Suprapubic skin (tissue), 4 donors: ENCODE measurements around the gene SAMHD1. TPM values are rescaled to one million over a fixed set of nuclear protein-coding genes. Genes with fewer than 3 reads are reported as not detected.
A peak's percentile ranks its signal among the peaks of the same experiment; 100 is the strongest.
"Not testable (repeated sequence)": the region's sequence is repeated elsewhere in the genome, so short reads cannot be mapped to it uniquely, and the experiment has no call there.

Experiments used
- DNase-seq, 2 donors: peaks; one replicate each; pipeline ENCODE4 v3.0.0-alpha.2; 2019; ENCODE audit warnings: low spot score in 2 of 2
- H3K27ac ChIP-seq: fragments of 200-600 bp; sonication (generic); one replicate; pipeline ENCODE4 v1.5.1; 2019
- H3K27me3 ChIP-seq: fragments of 200-600 bp; sonication (generic); one replicate; pipeline ENCODE4 v1.5.1; 2019
- H3K36me3 ChIP-seq: fragments of 200-600 bp; sonication (generic); one replicate; pipeline ENCODE4 v1.5.1; 2019
- H3K4me1 ChIP-seq: fragments of 200-600 bp; sonication (generic); one replicate; pipeline ENCODE4 v1.5.1; 2019
- H3K4me3 ChIP-seq: fragments of 200-600 bp; sonication (generic); one replicate; pipeline ENCODE4 v1.5.1; 2019; ENCODE audit warnings: mild to moderate bottlenecking
- H3K9me3 ChIP-seq: fragments of 200-600 bp; sonication (generic); one replicate; pipeline ENCODE4 v1.5.1; 2019
- EP300 ChIP-seq: sonication (generic); formaldehyde crosslinking; IDR thresholded peaks from one replicate; pipeline ENCODE4 v1.6.1; 2017; ENCODE audit warnings: antibody characterized with exemption
- POLR2A ChIP-seq, 2 donors: fragments of 450-650 bp; IDR thresholded peaks; one replicate each; pipeline ENCODE4 v1.6.1; 2017; ENCODE audit warnings: antibody characterized with exemption in 2 of 2, mild to moderate bottlenecking in 2 of 2, moderate library complexity in 2 of 2
- POLR2AphosphoS5 ChIP-seq, 3 donors: sonication (generic); formaldehyde crosslinking; IDR thresholded peaks; one replicate each; pipeline ENCODE4 v1.6.1; 2017; ENCODE audit warnings: antibody characterized with exemption in 3 of 3
- WGBS: methylation state at CpG from one replicate; pipeline ENCODE4 v1.1.5; 2018; 5-methylcytosine and 5-hydroxymethylcytosine counted together
- total RNA-seq, 4 donors: library from RNA; depleted of rRNA; stranded (reverse); fragments of >200 nt; gene quantifications; one replicate each; pipeline ENCODE4 v1.1.0, GENCODE V29; 2016
- TF ChIP-seq, protein P1 (sequence below), 2 donors: fragments of 200-600 bp in 1 of 2; fragments of 450-650 bp in 1 of 2; sonication (generic) in 1 of 2; IDR thresholded peaks; one replicate each; pipeline ENCODE4 v1.5.1; 2016 to 2019; ENCODE audit warnings: antibody characterized with exemption in 2 of 2, mild to moderate bottlenecking in 1 of 2, moderate library complexity in 1 of 2

SAMHD1 gene
- total RNA-seq, 4 donors from 2014 or later = 32.9 to 77.4 (median 44.2) TPM

DNA sequence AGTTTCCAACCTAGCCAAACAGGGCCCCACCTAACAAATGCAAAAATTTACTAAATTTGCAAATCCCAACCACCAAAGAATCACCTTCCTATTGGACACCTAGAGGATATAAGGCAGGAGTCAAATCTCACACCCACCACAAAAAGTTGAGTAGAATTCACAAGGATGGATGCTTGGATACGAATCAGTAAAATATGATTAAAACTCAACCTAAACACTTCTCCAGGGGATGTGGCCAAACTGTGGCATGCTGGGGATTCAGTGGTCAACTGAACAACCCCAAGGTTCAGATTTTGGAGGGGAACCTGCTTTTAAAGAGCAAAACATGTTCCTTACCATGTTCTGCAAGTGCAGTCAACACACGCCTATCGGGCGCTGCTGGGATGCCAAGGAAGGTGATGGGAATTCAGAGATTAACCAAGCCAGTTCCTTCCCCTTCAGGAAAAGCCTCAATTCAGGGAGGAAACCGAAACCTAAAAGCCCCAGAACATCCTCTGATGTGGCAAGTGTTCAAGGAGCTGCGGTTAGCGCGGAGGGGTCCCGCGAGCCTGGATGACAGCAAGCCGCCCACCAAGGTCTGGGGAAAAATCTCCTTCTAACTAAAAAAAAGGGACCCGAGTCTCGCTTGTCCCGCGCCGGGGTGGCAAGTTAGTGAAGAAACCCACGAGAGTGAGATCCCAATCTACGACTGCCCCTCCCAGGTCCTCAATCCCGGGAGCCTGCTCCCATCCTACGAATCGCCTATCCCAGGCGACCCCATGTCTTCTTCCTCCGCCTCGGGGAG lies 902 bp downstream of the SAMHD1 start:
- TF ChIP-seq POLR2A (IDR thresholded peaks at IDR 0.05) (no peak), EP300 (no peak)
- no peaks in the 10 kb centered on the region for H3K27me3 ChIP-seq
- peaks cover 7% of the 10 kb centered on the region for H3K36me3 ChIP-seq
- peak overlapping the region; percentile 99 for H3K4me3 ChIP-seq
- peaks cover 57% of the 10 kb centered on the region for H3K4me1 ChIP-seq
- DNase-seq = no peak
- WGBS = 4% methylated on average over 8 of the region's 24 CpGs
- no peaks in the 10 kb centered on the region for H3K9me3 ChIP-seq
- H3K27ac ChIP-seq = peak overlapping the region; percentile 94

DNA sequence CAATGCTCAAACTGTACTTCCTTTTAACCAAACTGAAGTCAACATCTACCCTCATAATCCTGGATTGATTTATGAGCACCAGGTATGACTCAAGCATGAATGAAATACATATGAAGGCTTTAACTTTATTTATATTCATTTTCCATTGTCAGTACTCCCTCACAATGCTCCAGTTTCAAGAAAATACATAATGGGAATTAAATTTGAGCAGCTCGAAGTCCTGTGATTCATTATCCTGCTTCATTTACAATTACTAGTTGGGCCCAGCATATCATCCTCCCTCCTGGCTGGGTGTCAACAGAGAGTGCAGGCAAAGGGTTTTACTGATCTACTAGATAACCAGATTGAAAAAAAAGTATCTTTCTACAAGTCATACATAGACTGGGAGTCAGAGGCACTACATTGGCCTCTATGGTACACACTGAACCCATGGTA lies 10.1 kb downstream of the SAMHD1 start:
- peaks cover 19% of the 10 kb centered on the region for H3K36me3 ChIP-seq
- peak in 1 of 2 donors; percentile 54 for DNase-seq
- no peak for TF ChIP-seq POLR2A (IDR thresholded peaks at IDR 0.05)
- no peak for TF ChIP-seq POLR2AphosphoS5 (IDR thresholded peaks at IDR 0.05)
- TF ChIP-seq, protein P1, sequence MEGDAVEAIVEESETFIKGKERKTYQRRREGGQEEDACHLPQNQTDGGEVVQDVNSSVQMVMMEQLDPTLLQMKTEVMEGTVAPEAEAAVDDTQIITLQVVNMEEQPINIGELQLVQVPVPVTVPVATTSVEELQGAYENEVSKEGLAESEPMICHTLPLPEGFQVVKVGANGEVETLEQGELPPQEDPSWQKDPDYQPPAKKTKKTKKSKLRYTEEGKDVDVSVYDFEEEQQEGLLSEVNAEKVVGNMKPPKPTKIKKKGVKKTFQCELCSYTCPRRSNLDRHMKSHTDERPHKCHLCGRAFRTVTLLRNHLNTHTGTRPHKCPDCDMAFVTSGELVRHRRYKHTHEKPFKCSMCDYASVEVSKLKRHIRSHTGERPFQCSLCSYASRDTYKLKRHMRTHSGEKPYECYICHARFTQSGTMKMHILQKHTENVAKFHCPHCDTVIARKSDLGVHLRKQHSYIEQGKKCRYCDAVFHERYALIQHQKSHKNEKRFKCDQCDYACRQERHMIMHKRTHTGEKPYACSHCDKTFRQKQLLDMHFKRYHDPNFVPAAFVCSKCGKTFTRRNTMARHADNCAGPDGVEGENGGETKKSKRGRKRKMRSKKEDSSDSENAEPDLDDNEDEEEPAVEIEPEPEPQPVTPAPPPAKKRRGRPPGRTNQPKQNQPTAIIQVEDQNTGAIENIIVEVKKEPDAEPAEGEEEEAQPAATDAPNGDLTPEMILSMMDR (IDR thresholded peaks at IDR 0.05) = no peak
- no peak for TF ChIP-seq EP300
- no peak overlapping the region for H3K4me3 ChIP-seq
- H3K4me1 ChIP-seq = peaks cover 87% of the 10 kb centered on the region
- no peaks in the 10 kb centered on the region for H3K27me3 ChIP-seq
- H3K9me3 ChIP-seq = no peaks in the 10 kb centered on the region
- 0% methylated on average over 1 of the region's 1 CpG for WGBS
- peak overlapping the region; percentile 93 for H3K27ac ChIP-seq

DNA sequence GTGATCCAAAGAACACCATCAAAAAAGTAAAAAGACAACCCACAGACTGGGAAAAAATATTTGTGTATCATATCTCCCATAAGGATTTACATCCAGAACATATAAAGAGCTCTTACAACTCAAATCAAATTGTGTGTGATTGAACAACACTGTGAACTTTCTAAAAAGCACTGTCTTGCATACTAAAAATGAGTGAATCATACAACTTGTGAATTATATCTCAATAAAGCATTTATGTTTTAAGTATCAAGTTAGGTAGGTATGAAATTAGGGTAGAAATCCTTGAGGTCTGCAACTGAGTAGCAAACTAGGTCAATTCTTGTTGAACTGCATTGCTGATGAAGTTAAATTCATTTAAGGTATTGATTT lies 14.1 kb downstream of the SAMHD1 start:
- no peak for DNase-seq
- Histone ChIP-seq H3K27me3 (no peaks in the 10 kb centered on the region), H3K27ac (peak overlapping the region; percentile 56), H3K4me3 (no peak overlapping the region), H3K9me3 (no peaks in the 10 kb centered on the region), H3K36me3 (peaks cover 33% of the 10 kb centered on the region), H3K4me1 (peaks cover 66% of the 10 kb centered on the region)
- TF ChIP-seq EP300 (no peak), POLR2A (IDR thresholded peaks at IDR 0.05) (no peak), POLR2AphosphoS5 (IDR thresholded peaks at IDR 0.05) (no peak)
- TF ChIP-seq, protein P1 (IDR thresholded peaks at IDR 0.05) = no peak

DNA sequence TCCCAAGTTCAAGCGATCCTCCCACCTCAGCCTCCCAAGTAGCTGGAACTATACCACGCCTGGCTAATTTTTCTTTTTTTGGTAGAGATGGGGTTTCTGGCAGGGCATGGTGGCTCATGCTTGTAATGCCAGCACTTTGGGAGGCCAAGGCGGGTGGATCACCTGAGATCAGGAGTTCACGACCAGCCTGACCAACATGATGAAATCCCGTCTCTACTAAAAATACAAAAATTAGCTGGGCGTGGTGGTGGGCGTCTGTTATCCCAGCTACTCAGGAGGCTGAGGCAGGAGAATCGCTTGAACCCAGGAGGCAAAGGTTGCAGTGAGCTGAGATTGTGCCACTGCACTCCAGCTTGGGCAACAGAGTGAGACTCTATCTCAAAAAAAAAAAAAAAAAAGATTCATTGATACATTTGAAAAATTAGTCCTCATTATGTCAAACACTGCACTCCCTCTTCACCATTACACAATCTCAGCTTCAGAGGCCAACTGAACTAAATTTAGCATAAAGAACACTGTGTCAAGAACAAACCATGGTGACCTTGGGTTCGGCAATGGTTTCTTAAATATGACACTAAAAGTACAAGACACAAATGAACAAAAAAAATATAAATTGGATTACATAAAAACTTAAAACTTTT lies 14.6 kb downstream of the SAMHD1 start:
- peaks cover 35% of the 10 kb centered on the region for H3K36me3 ChIP-seq
- H3K27ac ChIP-seq = peak overlapping the region; percentile 58
- peak in 1 of 3 donors; percentile 41 for TF ChIP-seq POLR2AphosphoS5 (IDR thresholded peaks at IDR 0.05)
- peak in 1 of 2 donors; percentile 52 for DNase-seq
- 72% methylated on average over 9 of the region's 9 CpGs for WGBS
- H3K4me3 ChIP-seq, H3K9me3 ChIP-seq, H3K27me3 ChIP-seq: not testable (repeated sequence)
- peaks cover 61% of the 10 kb centered on the region for H3K4me1 ChIP-seq

DNA sequence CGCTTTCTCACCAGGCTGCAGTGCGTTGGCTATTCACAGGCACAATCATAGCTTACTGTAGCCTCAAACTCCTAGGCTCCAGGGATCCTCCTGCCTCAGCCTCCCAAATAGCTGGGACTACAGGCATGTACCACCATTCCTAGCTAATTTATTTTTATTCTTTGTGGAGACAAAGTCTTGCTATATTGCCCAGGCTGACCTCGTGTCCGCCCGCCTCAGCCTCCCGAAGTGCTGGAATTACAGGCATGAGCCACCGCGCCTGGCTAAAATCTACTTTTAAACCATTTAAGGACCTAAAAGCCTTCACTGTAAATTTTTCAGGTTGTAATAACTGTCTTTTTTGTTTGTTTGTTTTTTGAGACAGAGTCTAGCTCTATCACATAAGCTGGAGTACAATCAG lies 15.2 kb downstream of the SAMHD1 start:
- Histone ChIP-seq H3K9me3 (no peaks in the 10 kb centered on the region), H3K4me1 (peaks cover 59% of the 10 kb centered on the region), H3K4me3 (no peak overlapping the region), H3K27ac (peak overlapping the region; percentile 58), H3K36me3 (peaks cover 38% of the 10 kb centered on the region), H3K27me3 (no peaks in the 10 kb centered on the region)
- TF ChIP-seq POLR2AphosphoS5 (IDR thresholded peaks at IDR 0.05) = no peak
- TF ChIP-seq, protein P1 (IDR thresholded peaks at IDR 0.05) = no peak
- TF ChIP-seq EP300 = no peak
- TF ChIP-seq POLR2A (IDR thresholded peaks at IDR 0.05) = no peak
- 84% methylated on average over 8 of the region's 8 CpGs for WGBS
- DNase-seq = peak in 1 of 2 donors; percentile 31

DNA sequence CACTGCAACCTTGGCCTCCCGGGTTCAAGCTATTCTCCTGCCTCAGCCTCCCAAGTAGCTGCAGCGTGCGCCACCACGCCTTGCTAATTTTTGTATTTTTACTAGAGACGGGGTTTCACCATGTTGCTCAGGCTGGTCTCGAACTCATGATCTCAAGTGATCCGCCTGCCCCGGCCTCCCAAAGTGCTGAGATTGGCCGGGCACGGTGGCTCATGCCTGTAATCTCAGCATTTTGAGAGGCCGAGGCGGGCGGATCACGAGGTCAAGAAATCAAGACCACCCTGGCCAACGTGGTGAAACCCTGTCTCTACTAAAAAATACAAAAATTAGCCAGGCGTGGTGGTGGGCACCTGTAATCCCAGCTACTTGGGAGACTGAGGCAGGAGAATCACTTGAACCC lies 17.9 kb downstream of the SAMHD1 start:
- DNase-seq = peak in 1 of 2 donors; percentile 62
- 94% methylated on average over 16 of the region's 16 CpGs for WGBS
- H3K4me1 ChIP-seq = peaks cover 50% of the 10 kb centered on the region

More for the DNA sequence above, 17.9 kb downstream of the SAMHD1 start:
- peaks cover 52% of the 10 kb centered on the region for H3K36me3 ChIP-seq
- H3K27me3 ChIP-seq, H3K9me3 ChIP-seq, H3K27ac ChIP-seq, H3K4me3 ChIP-seq: not testable (repeated sequence)
